NCI-H128 (cell line): Measurements from ENCODE around the gene SORBS2.

Source experiments
- DNase-seq: peaks from one replicate; lab custom pipeline; 2025; ENCODE audit not compliant: unreplicated experiment; lab: John Stamatoyannopoulos, UW

The SORBS2 gene

GRCh38 chr4:185803022-185803421 lies 9.0 kb downstream of the SORBS2 start:
- DNase-seq: no peak

- no peak for DNase-seq
Measured at GRCh38 chr4:185801471-185801870, 10.5 kb downstream of the SORBS2 start.

DNA sequence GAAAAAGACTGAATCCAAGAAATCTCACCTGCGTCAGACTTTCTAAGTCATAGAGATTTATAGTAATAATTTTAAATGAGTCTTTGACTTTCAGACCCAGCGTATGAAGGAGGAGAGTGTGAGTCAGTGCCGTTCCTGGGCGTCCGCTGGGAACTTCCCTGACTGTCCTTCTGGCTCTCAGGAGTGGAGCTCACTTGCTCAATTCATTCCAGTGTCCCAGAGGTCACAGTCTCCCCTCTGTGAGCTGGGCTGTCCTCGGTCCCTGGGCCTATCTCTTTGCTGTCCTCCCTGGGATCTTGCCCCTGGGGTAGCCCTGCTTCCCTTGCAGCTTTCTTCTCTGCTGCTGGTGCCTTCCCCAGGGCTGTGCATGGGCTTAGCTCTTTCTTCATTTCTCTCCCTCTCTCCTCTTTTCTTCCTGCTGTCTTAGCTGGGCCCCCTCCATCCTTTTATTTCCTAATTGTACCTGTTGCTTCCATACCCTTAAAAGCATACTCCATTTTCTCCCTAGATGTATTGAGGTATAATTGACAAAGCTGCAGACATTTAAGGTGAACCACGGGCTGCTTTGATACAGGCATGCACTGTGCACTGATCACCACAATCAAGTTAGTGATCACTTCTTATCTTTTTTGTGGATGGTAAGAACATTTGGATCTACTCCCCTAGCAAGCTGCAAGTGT lies 11.6 kb downstream of the SORBS2 start:
- no peak for DNase-seq

DNA sequence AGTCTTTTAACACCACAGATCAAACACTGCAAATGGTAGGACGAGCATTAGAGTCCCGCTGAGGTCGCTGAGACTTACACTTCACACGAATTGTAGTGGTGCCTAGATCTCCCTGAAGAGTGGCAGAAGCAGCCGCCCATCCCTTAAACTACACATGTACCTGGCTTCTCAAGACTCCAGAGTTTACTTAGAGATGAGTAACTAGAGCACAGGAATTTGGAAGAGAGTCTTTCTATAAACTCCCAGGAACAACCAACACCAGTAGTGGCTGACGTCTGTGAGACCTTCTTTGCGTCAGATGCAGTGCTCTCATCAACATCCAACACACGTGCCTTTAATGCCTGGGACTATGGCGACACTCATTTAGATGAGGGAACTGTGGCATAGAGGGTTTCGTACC lies 12.6 kb downstream of the SORBS2 start:
- no peak for DNase-seq

- no peak for DNase-seq
Measured at GRCh38 chr4:185797596-185798338, 14.2 kb downstream of the SORBS2 start.

GRCh38 chr4:185797018-185797417 lies 15.0 kb downstream of the SORBS2 start:
- no peak for DNase-seq

- DNase-seq: no peak
Measured at GRCh38 chr4:185796176-185796575, 15.8 kb downstream of the SORBS2 start.

GRCh38 chr4:185794637-185795036 lies 17.4 kb downstream of the SORBS2 start:
- DNase-seq: no peak

GRCh38 chr4:185793716-185794115 lies 18.3 kb downstream of the SORBS2 start:
- no peak for DNase-seq

- DNase-seq: no peak
Measured at GRCh38 chr4:185793116-185793485, 18.9 kb downstream of the SORBS2 start.

GRCh38 chr4:185792384-185793115 lies 19.4 kb downstream of the SORBS2 start:
- no peak for DNase-seq

DNA sequence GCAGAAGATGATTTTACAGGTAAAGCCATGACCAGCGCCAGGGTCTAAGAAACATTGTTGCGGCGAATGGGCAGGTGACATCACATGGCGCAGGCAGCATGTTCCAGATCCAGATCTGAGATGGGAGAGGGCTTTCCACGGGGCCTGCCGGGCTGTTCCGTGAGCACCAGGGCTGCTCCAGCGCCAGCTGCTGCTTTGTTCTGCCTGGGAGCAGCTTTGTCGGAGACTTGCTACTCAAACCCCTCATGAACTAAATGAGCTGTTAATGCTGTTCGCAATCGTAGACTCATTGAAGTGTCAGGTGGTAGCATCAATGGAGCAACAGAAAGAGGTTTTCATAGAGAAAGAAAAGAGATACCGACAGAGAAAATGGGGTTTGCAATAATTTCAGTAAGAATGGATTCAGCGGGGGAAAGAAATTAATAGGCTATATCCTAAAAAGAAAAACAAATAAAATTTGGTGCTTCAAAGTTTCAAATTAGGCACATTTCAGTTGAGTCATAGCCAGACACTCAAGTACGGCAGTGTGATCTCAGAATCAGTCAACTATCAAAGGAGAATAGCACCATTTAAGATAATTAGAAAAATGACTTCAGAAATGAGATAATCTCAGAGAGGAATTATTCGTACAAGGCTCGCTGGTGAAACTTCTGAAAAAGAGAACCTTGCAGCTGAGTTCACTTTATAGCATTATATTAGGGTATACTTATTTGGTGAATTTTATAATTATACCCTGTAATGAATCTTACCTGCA lies 23.9 kb downstream of the SORBS2 start:
- peak; percentile 39 for DNase-seq

DNA sequence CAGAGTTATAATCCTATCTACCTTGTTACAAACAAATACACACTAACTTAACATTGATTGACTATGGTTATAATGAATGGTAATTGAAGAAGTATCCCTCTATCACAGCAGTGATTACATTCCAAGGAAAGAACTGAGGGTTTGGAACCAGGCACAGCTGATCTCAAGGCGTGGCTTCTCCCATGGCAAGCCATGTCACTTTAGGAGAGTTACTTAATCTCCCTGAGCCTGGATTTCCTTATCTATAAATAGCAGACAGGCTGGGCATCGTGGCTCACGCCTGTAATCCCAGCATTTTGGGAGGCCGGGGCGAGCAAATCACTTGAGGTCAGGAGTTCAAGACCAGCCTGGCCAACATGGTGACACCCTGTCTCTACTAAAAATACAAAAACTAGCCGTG lies 25.6 kb downstream of the SORBS2 start:
- DNase-seq: no peak

DNA sequence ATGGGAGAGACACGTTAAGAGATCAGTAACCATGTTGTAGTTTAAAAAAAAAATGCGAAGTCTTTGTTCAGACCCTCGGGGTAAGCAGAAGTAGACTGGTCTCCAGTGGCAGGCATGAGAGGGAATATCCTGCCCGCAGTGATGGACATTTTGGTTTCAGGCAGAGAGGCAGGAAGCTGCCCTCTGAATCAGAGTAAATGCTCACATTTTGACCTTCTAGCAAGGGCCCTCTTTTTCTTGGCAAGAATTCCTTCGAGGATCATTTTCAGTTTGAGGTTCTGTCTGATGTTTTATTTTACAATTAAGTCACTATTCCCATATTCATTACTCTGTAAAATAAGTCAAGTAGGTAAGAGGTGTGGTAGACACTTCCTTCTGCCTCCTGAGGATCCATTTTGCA lies 28.4 kb downstream of the SORBS2 start:
- no peak for DNase-seq

GRCh38 chr4:185782523-185782922 lies 29.5 kb downstream of the SORBS2 start:
- DNase-seq: no peak

GRCh38 chr4:185781555-185782215 lies 30.3 kb downstream of the SORBS2 start:
- DNase-seq: no peak

DNA sequence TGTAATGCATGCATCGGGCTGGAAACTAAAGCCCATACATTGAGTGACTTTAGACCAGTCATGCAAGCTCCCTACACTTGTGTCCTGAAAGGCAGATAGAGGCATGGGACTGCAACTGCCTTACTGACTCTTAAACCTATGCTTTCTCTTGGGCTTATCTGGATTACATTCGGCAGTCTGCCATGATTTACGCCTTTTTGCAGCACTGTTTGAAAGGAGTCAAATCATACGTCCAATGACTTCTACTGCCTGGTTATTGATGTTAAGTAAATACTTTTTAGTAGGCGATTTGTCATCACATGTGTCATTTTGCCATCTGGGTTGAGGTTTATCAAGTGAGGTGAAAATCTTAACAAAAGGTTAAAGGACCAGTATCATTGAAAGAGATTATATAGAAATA lies 31.5 kb downstream of the SORBS2 start:
- no peak for DNase-seq

DNA sequence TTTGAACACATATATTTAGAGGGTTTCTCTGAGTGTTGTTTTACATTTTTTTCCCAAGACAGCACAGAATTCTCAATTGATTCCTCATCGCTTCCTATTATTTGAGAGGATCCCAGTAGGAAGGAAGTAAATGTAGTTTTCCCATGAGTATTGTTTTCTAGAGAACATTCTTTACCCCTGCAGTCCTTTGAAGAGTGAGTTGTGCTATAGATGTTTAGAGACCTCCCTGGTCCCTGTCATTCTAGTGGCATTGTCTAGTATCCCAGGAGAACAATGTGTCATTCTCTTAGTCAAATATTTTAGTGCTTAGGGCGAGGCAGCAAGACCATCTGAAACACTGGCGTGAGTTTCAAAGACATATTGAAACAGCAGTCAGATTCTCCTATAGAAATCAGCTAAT lies 32.5 kb downstream of the SORBS2 start:
- no peak for DNase-seq

DNA sequence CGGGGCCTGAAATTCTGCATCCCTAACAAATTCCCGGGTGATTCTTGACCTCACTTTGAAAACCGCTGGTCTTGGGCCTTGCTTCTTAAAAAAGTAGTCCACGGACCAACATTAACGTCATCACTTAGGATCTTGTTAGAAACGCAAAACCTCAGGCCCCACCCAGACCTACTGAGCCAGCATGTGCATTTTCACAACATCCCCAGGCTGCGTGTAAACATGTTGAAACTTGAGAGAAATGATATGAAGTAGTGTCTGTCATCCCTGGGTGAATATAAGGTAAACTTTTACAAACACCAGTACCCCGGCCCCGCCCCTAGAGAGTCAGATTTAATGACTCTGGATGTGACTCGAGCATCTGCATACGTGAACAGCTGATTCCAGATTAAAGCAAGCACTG lies 33.7 kb downstream of the SORBS2 start:
- DNase-seq: no peak

DNA sequence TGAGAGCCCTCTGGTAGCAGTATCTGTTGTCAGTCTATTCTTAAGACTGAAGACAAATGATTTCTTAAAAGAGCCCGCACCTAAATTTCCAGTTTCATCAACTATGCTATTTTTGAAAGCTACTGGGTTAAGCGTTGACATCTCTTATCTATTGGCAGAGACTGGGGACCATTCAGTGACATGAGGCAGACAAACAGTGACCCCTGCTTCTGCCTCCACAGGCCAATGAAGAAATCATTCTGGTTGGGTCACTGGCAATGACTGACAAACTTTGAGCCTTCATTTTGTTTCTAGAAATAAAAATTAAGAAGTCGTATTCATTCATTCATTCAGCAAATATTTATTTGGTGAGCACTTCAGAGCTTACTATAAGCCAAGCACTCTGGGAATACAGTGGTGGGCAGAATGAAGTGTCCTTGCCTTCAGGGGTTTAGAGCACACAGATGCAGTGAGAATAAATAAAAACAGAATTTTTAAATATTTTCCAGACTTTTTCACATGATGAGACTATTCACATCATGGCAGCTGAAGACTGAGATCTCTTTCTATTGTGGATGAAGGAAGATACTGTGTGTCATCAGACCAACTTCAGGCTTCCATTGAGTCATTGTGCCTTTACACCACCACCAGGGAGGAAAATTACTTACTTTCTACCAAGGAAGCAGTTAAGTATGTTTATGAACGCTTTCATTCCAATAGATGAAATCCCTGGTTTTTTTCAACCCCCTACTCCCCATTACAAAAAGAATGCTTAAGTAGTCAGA lies 36.0 kb downstream of the SORBS2 start:
- no peak for DNase-seq
